Endothelial cell (in vitro differentiated cells): ENCODE results near the gene NANOS1. TPM values are rescaled to one million over a fixed set of nuclear protein-coding genes. Genes with fewer than 3 reads are reported as not detected.
A peak's percentile ranks its signal among the peaks of the same experiment; 100 is the strongest.

ENCODE experiments used
- DNase-seq: peaks from one replicate; pipeline ENCODE4 v3.0.0; 2021; ENCODE audit warnings: low spot score
- H3K27ac Mint-ChIP-seq: one replicate; pipeline ENCODE4 v1.8.0; 2021; ENCODE audit warnings: mixed read lengths, inconsistent platforms; ENCODE audit not compliant: unreplicated experiment
- H3K27me3 Mint-ChIP-seq: one replicate; pipeline ENCODE4 v1.8.0; 2021; ENCODE audit warnings: mild to moderate bottlenecking, moderate library complexity, mixed read lengths, inconsistent platforms; ENCODE audit not compliant: unreplicated experiment
- H3K36me3 Mint-ChIP-seq: one replicate; pipeline ENCODE4 v1.8.0; 2021; ENCODE audit warnings: mild to moderate bottlenecking, low read depth, mixed read lengths, inconsistent platforms; ENCODE audit not compliant: unreplicated experiment
- H3K4me1 Mint-ChIP-seq: one replicate; pipeline ENCODE4 v1.8.0; 2021; ENCODE audit warnings: mild to moderate bottlenecking, mixed read lengths, inconsistent platforms; ENCODE audit not compliant: unreplicated experiment
- H3K4me3 Mint-ChIP-seq: one replicate; pipeline ENCODE4 v1.8.0; 2021; ENCODE audit warnings: mild to moderate bottlenecking, mixed read lengths, inconsistent platforms; ENCODE audit not compliant: unreplicated experiment
- H3K9me3 Mint-ChIP-seq: one replicate; pipeline ENCODE4 v1.8.0; 2021; ENCODE audit warnings: mixed read lengths, inconsistent platforms; ENCODE audit not compliant: unreplicated experiment
- total RNA-seq: library from RNA; stranded (reverse); fragmentation: NEBNext Ultra II Directional; extraction: Animal tissue kit (Norgen Biotek cat#: 25700); gene quantifications from one replicate; pipeline ENCODE4 v1.2.1, GENCODE V29; 2021; ENCODE audit not compliant: unreplicated experiment
- TF ChIP-seq, protein P1 (sequence below): fragments of 200-600 bp; sonication (generic); IDR thresholded peaks from one replicate; pipeline ENCODE4 v1.5.0; 2021; ENCODE audit warnings: antibody characterized with exemption; ENCODE audit not compliant: unreplicated experiment

Gene NANOS1
- total RNA-seq, 1 donor from 2014 or later = 1.2 TPM

DNA sequence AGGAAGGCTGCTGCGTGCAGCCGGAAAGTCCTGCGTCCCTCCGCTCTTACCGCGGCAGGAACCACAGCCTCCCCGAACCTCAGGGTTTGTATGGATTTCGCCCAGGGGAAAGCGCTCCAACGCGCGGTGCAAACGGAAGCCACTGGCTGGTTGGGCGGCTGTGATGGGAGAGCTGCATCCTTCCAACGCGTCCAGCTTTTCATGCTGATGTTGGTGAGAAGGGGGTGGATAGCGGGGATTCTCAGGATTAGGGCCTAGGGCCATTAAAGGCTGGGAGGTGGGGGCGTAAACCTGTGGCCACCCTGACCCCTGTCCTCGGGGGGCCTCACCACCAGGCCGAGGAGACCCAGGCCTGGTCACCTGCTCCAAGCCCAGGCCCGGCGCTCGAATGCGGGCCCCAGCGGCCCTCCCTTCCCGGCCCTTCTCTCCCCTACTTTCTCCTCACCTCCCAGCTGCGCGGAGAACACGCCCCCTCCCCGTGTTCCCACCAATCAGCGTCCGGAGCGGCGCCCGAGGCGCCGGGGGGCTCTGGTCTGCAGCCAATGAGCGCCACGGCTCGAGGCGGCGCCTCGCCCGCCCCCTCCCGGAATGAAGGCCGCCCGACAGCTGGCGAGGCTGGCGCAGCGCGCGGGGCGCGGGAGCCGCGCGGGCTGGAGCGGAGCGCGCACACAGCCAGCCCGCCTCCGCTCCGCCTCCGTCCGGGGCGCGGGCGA is 458 bp upstream of the NANOS1 start:
- peak overlapping the region; percentile 83 for H3K4me3 Mint-ChIP-seq
- TF ChIP-seq, protein P1, sequence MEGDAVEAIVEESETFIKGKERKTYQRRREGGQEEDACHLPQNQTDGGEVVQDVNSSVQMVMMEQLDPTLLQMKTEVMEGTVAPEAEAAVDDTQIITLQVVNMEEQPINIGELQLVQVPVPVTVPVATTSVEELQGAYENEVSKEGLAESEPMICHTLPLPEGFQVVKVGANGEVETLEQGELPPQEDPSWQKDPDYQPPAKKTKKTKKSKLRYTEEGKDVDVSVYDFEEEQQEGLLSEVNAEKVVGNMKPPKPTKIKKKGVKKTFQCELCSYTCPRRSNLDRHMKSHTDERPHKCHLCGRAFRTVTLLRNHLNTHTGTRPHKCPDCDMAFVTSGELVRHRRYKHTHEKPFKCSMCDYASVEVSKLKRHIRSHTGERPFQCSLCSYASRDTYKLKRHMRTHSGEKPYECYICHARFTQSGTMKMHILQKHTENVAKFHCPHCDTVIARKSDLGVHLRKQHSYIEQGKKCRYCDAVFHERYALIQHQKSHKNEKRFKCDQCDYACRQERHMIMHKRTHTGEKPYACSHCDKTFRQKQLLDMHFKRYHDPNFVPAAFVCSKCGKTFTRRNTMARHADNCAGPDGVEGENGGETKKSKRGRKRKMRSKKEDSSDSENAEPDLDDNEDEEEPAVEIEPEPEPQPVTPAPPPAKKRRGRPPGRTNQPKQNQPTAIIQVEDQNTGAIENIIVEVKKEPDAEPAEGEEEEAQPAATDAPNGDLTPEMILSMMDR = no peak
- H3K36me3 Mint-ChIP-seq = peaks cover 12% of the 10 kb centered on the region
- no peaks in the 10 kb centered on the region for H3K9me3 Mint-ChIP-seq
- peaks cover 9% of the 10 kb centered on the region for H3K27me3 Mint-ChIP-seq
- H3K27ac Mint-ChIP-seq = no peak overlapping the region
- peak; percentile 85 for DNase-seq
- H3K4me1 Mint-ChIP-seq = peaks cover 3% of the 10 kb centered on the region

DNA sequence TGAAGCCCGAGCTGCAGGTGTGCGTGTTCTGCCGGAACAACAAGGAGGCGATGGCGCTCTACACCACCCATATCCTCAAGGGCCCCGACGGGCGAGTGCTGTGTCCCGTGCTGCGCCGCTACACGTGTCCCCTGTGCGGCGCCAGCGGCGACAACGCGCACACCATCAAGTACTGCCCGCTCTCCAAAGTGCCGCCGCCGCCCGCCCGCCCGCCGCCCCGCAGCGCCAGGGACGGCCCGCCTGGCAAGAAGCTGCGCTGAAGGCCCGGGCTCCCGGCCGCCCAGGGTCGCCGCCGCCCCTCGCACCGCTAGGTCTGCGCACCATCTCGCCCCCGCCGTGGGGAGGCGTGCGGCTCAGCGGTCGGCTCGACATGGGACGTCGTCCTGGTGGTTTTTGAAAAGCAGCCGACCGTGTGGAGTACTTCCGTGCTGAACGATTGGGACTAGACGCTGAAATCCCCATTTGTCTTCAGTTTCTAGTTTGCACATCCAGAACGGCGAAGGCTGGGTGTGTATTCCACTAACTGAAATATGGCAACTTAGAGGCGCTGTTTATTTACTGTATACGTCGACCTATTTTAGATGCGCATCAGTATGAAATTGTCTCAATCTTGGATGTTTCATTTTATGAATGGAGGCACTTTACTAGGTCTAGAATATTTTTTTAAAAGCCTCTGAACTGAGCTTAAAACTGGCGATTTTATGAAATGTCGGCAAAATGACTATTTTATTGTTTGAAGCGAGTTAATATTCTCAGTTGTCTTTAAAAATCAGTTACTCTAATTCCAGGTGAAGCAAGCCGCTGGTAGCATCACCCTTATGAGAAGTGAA is 1.1 kb downstream of the NANOS1 start:
- TF ChIP-seq, protein P1 = no peak
- Mint-ChIP-seq H3K27ac (no peak overlapping the region), H3K9me3 (no peaks in the 10 kb centered on the region), H3K27me3 (peaks cover 9% of the 10 kb centered on the region), H3K4me1 (peaks cover 3% of the 10 kb centered on the region), H3K36me3 (peaks cover 19% of the 10 kb centered on the region), H3K4me3 (peak overlapping the region; percentile 78)
- DNase-seq = peak; percentile 69

DNA sequence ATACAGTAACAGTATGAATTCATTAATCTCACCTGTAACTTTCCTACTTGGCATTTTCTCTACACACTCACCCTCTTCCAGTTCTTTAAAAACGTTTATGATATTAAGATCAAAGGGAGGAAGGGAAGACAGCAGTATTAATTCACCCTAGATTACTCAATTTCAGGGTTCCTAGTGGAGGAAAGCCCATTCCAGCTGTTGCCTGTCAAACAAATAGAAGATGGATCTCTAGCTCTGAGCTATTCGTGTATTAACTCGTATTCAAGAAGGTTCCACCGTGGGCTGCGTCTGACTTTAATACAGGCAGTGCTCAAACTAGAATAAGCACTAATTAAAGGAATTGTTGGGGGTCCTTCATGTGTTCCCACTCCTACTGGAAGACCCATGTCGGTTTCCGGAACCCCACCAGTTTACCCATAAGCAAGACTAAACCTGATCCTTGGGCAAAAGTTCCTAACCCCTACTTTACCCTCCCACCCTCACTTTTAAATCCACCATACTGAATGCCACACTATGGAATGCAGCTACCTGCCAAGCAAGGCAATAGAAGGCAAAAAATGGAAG is 2.1 kb downstream of the NANOS1 start:
- peaks cover 3% of the 10 kb centered on the region for H3K4me1 Mint-ChIP-seq
- peaks cover 9% of the 10 kb centered on the region for H3K27me3 Mint-ChIP-seq
- H3K27ac Mint-ChIP-seq = no peak overlapping the region
- no peaks in the 10 kb centered on the region for H3K9me3 Mint-ChIP-seq
- peaks cover 19% of the 10 kb centered on the region for H3K36me3 Mint-ChIP-seq
- no peak overlapping the region for H3K4me3 Mint-ChIP-seq
- DNase-seq = no peak
- TF ChIP-seq, protein P1 = no peak

DNA sequence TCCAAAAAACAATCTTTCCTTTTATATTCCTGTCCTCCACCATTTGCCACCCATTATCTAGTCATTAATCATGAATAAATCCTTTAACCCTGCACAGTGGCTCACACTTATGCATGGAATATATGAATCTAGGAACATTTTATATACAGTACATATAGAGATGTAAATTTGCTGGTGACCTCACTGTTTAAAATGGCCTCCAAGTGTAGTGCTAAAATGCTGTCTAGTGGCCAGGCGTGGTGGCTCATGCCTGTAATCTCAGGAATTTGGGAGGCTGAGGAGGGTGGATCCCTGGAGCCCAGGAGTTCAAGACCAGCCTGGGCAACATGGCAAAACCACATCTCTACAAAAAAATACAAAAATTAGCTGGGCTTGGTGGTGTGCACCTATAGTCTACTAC is 9.6 kb downstream of the NANOS1 start:
- Mint-ChIP-seq H3K27ac (no peak overlapping the region), H3K27me3 (no peaks in the 10 kb centered on the region), H3K4me3 (peak overlapping the region; percentile 3), H3K4me1 (no peaks in the 10 kb centered on the region), H3K36me3 (peaks cover 56% of the 10 kb centered on the region), H3K9me3 (no peaks in the 10 kb centered on the region)
- DNase-seq = no peak
- TF ChIP-seq, protein P1 = no peak
